ENCODE results near the gene ARPC5L.

ARPC5L gene

GRCh38 chr9:124858330-124859046 lies 3.4 kb upstream of the ARPC5L start:
- no peak for DNase-seq (ENCODE audit: low read depth)
- no peak for TF ChIP-seq CTCF (IDR thresholded peaks at IDR 0.05; ENCODE audit: control insufficient read depth, extremely low read depth, insufficient read depth)

GRCh38 chr9:124859803-124860581 lies 1.9 kb upstream of the ARPC5L start:
- no peak for DNase-seq (ENCODE audit: low read depth)
- peak overlapping the region; percentile 100 for H3K4me3 ChIP-seq (ENCODE audit: low read depth, low read length)
- TF ChIP-seq CTCF (IDR thresholded peaks at IDR 0.05; ENCODE audit: control insufficient read depth, extremely low read depth, insufficient read depth), result no peak

More at GRCh38 chr9:124858330-124859046, 3.4 kb upstream of the ARPC5L start:
- no peak overlapping the region for H3K4me3 ChIP-seq (ENCODE audit: low read depth, low read length)

GRCh38 chr9:124860582-124861341 lies 1.2 kb upstream of the ARPC5L start:
- DNase-seq (ENCODE audit: low read depth), result no peak
- no peak for TF ChIP-seq CTCF (IDR thresholded peaks at IDR 0.05; ENCODE audit: control insufficient read depth, extremely low read depth, insufficient read depth)
- H3K4me3 ChIP-seq (ENCODE audit: low read depth, low read length), result peak overlapping the region; percentile 100

GRCh38 chr9:124863371-124863871 lies 1.5 kb downstream of the ARPC5L start:
- H3K4me3 ChIP-seq (ENCODE audit: low read depth, low read length), result no peak overlapping the region
- DNase-seq (ENCODE audit: low read depth), result no peak
- no peak for TF ChIP-seq CTCF (IDR thresholded peaks at IDR 0.05; ENCODE audit: control insufficient read depth, extremely low read depth, insufficient read depth)

GRCh38 chr9:124868511-124869465 lies 6.9 kb downstream of the ARPC5L start:
- DNase-seq (ENCODE audit: low read depth), result peak; percentile 44
- peak; percentile 45; the same call in 1 of the 2 replicates for TF ChIP-seq CTCF (IDR thresholded peaks at IDR 0.05; ENCODE audit: control insufficient read depth, extremely low read depth, insufficient read depth)
- H3K4me3 ChIP-seq (ENCODE audit: low read depth, low read length), result peak overlapping the region; percentile 97

Data from LNCaP clone FGC (cell line).